Measurements from ENCODE around the gene KCNC3.
"Not testable (repeated sequence)": the region's sequence is repeated elsewhere in the genome, so short reads cannot be mapped to it uniquely, and the experiment has no call there.

Gene KCNC3

GRCh38 chr19:50353487-50353880 lies 24.3 kb upstream of the KCNC3 start:
- not testable (repeated sequence) for DNase-seq

DNA sequence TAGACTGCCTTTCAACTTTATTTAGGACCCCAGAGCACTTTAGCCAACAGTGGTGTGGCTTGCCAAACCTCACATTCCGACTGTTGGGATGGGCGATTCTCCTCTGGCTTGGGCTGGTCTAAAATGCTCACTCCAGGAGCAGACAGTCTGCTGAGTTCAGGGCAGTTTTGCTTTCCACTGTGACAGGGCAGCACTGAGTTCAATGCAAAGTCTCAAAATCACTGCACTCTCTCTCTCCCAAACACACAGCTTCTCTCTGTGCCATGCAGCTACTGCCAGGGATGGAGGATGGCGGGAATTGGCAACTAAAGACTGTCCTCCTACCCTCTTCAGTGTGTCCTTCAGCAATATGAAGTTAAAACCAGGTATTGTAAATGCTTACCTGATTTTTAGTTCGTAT lies 23.1 kb upstream of the KCNC3 start:
- no peak for DNase-seq

DNA sequence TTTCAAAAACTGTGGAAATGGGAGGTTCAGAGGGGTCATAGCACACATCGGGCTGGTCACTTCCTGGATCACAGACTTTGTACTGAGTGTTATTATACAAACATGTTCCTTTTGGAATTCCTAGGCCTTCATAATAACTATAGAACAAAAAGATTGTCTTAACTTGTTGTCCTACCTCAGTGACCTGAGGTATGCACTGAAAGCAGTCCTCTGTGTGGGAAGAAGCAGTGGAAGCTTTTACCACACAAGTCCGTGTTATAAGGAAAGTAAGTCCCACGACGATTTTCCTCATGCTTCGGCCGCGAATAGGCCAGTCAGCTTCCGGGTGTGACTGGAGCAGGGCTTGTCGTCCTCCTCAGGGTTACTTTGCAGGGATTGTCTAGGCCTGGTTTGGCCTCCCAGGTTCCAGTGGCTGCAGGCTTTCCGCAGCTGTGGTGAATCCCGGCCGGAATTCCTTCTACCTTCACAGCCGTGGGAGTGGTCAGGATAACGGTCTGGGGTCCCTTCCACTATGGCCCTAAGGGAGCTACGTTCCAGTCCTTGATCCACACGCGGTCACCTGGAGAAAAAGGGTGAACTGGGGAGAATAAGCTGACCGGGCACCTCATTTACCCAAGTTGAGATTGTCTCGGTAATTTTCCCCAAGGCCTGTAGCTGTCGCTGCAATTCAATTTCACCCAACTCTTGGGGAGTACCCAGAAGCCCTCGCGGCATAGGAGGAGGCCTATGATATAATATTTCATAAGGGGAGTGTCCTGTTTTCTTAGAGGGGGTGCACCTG lies 20.3 kb upstream of the KCNC3 start:
- no peak for DNase-seq

DNA sequence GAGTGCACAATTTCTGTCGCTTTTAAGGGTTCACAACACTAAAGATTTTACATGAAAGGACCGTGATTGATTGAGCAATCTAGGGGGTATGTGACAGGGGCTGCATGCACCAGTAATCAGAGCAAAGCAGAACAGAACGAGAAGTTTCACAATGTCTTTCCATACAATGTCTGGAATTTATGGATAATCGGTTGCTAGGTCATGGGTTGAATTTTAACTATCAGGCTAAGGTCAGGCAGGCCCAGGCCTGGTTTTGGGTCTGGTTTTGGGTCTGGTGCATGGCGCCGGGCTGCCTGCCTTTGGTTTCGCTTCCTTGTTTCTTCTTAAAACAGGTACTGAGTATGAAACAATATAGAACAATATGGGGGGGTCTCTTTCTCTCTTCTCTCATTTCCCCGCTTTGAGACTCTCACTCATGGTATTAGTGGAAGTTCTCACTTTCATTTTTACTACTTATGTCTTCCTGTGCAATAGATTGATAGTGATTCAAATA lies 18.0 kb upstream of the KCNC3 start:
- not testable (repeated sequence) for DNase-seq

GRCh38 chr19:50344661-50345318 lies 15.6 kb upstream of the KCNC3 start:
- no peak for DNase-seq

DNA sequence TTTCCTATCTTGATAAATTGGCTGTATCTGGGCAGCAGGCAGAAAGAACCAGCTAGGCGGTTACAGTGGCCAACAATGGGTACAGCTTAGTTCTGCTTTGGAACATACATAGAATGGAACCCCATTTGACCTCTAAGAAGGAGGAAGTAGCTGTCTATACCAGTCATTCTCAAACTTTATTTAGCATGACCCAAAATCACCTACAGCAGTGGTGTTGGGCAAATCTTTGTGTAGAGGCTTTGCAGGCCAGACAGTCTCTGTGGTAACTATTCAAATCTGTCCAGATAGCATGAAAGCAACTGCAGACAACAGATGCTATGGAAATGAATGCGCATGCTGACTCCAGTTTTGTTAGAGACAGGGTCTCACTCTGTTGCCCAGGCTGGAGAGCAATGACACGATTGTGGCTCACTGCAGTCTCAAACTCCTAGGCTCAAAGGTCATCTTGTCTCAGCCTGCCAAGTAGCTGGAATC lies 12.0 kb upstream of the KCNC3 start:
- DNase-seq = no peak

DNA sequence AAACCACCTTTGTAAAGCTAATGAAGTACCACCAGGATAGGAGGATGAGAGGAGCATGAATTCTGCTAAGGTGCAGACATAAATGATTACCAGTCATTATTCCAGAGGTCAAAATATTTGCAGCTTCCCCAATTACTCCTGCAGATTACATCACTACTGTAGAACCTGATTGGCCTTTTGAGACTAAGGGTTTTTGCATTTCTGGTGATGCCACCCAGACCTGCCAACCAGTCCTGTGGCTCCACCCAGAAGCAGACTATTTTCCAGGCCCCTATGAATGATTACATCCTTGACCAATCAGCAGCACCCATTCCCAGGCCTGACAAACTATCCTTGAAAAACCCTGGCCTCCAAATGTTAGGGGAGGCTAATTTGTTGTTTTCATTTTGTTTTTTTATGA lies 11.2 kb upstream of the KCNC3 start:
- DNase-seq = no peak

- DNase-seq = not testable (repeated sequence)
Measured at GRCh38 chr19:50337031-50337430, 7.9 kb upstream of the KCNC3 start.

DNA sequence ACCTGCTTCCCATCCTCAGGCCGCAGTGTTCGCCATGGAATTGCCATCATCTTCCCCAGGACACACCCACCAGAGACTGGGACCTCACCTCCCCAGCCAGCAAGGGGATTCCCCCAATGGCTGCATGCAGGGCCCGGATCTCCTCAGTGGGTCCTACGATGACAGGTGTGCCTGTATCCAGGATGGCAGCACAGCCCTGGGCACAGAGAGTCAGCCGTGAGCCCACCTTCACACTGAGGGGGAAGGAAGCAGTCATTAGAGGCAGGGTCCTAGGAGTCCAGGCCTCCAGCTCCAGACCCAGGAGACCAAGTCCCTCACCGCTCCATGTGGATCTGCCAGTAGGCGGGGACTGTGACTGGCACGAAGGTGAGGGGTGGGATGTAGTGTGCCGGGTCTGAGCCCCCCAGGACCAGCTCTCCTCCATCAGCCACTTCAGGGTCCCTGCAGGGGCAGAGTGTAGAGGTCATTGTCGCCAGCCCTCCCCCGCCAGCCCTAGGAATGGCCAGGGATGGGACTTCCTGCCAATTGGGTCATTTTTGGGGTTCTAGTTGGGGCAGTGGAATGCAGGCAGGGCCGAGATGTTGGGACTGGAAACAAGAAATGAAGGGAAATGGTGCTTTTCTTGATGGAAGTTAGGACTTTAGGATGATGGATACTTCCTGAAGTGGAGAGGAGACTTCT lies 5.7 kb upstream of the KCNC3 start:
- DNase-seq = no peak

DNA sequence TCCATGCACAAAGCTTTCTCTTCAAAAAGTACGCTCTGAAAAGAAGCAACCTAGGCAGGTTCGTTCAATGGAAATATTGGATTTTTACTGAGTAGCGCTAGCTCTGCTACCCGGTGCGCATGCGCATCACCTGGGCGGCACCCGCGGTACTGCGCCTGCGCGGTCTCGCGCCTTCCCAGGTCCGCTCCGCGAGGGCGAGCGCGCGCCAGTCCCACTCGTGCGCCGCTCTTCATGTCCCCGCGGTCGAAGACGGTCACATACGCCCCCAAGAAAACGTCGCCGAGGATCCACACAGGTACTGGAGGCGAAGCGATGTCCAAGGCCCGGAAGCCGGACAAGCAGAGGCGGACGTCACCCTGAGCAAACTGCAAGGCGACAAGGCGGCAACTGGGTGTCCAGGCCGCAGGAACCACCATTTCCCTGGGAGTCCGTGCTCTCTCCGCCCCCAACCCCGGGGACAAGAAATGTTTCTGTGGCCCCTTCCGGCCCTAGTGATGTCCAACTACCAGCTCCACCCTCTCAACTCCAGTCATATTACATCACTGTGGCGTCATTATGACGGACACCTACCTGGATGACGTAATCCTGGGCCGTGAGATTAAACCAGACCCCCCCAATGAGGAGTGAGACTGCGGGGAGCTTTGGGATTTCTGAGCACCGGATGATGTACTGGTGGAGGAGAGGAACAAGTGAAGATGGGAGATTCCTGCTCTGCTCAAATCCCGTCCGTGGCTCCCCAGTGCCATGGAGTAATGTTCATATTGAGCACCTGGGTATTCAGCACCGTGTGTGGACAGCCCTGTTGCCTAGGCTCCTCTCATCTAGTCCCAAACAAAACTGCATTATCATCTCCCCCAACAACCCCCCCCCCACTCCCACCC lies 4.8 kb upstream of the KCNC3 start:
- peak; percentile 41 for DNase-seq

DNA sequence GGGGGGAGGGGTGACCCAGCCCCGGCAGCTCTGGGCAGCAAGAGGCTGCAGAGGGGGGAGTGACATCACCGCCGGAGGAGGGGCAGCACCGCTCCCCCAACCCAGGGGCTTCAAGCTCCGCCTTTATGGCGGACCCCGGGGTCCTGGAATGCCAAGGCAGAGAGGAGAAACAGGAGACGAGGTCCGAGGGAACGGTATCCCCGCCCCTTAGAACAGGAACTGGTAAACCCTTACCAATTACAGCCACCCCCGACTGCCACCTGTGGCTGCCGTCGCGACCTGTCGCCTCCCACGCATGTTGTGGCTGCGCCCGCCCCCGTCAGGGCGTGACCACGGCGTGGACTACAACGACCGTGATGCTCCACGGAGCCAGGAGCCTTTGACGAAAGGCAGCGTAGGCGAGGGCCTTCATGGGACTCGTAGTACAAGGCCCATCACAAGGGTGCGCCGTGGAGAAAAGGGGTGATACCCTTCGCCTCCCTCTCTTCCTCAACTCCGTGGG lies 4.1 kb upstream of the KCNC3 start:
- peak; percentile 41 for DNase-seq

GRCh38 chr19:50332244-50333038 lies 3.3 kb upstream of the KCNC3 start:
- no peak for DNase-seq

GRCh38 chr19:50331994-50332243 lies 2.7 kb upstream of the KCNC3 start:
- no peak for DNase-seq

GRCh38 chr19:50331221-50331993 lies 2.2 kb upstream of the KCNC3 start:
- no peak for DNase-seq

- DNase-seq = peak; percentile 16
Measured at GRCh38 chr19:50330365-50331078, 1.3 kb upstream of the KCNC3 start.

DNA sequence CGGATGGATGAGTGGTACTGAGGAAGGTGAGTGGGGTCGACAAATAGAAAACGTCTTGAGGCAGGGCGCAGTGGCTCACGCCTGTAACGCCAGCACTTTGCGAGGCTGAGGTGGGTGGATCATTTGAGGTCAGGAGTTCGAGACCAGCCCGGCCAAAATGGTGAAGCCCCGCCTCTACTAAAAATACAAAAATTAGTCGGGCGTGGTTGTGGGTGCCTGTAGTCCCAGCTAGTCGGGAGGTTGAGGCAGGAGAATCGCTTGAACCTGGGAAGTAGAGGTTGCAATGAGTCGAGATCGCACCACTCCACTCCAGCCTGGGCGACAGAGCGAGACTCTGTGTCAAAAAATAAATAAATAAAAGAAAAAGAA lies 733 bp upstream of the KCNC3 start:
- DNase-seq = not testable (repeated sequence)

- DNase-seq = no peak
Measured at GRCh38 chr19:50328873-50329145, 368 bp downstream of the KCNC3 start.

DNA sequence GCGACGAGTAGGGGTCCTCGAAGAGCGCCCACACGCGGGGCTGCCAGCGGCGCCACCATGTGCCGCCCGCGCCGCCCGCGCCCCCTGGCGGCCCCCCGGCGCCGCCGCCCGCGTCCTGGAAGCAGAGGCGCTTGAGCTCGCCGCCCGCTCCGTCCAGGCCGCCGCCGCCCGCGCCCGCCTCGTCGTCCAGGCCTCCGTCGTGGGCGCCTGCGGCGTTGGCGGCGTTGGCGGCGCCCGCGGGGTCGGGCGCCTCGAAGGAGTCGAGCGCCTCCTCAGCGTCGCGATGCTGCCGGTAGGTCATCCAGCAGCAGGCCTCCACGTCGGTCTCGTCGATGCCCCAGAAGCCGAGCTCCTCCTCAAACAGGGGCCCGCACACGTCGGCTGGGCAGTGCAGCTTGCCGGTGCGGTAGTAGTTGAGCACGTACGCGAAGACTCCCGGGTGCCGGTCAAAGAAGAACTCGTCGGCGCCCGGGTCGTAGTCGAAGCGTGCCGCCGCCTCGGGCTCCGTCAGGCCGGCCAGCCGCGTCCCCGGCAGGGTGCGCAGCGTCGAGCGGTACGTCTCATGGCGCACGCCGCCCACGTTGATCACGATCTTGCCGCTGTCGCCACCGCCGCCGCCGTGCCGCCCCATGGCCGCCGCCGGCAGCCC lies 829 bp downstream of the KCNC3 start:
- DNase-seq = no peak

DNA sequence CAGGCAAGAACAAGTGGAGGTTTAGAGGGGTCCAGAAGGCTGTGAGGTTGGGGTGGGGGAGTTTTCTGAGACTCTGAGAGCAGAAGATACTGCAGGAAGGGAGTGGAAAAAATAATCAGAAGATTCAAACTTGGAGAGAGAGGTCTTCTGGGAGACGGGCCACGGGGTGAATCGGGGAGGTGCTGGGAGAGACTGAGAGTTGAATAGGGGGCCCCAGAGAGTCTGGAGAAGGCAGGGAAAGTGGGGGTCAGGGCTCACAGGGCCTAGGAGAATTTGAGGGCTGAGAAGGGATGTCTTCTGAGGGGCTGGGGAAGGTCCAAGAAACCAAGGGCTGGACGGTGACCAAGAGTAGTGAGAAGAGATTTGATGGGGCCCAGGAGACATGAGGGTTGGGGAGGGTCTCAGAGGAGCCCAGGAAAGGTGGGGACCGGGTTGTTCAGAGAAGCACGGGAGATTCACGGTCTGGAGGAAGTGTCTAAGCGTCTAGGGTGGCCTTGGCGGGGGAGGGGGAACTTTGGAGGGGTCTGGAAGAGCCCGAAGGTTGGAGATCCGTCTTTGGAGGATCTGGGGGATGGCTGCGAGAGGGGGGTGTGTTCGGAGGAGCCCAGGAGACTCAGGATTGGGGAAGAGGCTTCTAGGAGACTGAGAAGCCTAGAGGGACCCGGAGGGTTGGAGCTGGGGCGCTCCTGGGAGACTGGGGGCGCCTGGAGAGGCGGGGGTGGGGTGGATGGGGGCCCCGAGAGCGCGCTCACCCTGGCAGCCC lies 1.5 kb downstream of the KCNC3 start:
- DNase-seq = no peak

Data from DMS 273 treated with DMSO at 0.1 percent for 48 hours (cell line).